HG02981 (cell line): ENCODE data around the gene PCBP3.
"Not testable (repeated sequence)": the region's sequence is repeated elsewhere in the genome, so short reads cannot be mapped to it uniquely, and the experiment has no call there.

Source experiments
- ATAC-seq: cut with Tn5 transposase; IDR thresholded peaks from one replicate; pipeline ENCODE4 v1.9.1; 2021; ENCODE audit warnings: mild to moderate bottlenecking, moderate library complexity; ENCODE audit not compliant: unreplicated experiment

PCBP3 gene

GRCh38 chr21:45972716-45973474 is 329.4 kb downstream of the PCBP3 start:
- no peak for ATAC-seq

DNA sequence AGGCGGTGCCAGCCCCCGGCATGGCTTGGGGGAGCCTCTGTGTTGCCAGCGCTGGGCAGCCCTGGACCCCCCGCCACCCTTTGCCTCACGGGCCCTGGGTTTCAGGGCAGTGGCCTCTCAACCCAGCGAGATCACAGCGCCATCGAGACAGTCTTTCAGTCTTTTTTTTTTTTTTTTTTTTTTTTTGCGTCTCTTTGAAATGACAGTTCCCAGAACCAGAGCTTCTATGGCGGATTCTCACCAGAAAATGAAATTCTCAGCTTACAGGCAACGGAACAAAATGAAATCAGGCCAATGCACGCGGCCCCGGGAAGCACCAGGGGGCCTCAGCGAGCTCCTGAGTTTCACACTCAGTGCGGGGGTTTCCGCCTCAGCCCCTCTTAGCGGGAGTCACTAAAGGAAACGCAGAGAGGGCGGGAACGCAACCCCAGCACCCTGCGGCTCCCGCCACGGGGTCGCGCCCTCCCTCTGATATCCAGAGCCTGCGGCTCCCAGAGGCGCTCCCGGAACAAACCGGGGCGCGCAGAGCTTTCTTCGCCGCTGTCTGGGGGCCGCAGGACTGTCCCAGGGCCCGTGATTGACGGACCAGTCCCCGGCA is 330.0 kb downstream of the PCBP3 start:
- ATAC-seq: peak; percentile 46

DNA sequence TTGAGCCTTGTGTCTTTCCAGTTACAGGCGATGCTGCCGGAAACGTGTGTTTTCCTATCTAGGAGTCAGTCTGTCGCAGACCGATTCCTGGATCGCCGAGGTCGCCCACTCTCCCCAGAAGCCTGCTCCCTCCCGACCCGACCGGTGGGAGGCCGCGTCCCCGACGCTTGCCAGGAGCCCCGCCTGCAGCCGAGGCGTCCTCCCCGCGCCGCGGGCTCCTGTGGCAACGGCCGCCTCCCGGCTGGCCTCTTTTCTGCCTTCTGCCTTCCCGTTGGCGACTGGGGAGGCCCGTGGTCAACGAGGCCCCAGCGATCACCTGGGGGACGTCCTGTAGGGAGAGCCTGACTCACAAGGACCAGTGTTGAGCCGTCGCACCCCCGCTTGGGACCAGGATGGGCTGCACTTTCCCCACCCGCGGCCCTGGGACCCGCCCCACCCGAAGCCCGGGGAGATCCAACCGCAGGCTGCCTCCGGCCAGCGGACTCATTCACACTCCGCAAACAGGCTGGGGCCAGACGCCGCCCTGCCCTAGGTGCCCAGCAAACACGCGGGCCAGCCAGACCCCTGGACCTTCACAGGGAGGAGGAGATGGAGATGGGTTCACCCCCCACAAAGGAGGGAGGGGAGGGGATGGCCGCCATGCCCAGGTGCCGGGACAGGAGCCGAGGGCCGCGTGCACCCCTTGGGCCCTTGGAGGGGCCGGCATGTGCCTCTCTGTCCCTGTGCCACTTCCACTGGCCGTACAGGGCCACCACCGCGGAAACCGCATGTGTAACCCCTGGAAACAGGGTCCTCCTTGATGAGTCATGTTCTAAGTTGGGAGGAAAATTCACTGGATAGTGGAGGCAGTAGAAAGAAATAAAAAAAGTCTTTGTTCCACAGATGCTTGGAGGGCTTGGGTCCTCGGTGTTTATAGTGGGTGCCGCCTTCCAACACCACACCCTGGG is 330.8 kb downstream of the PCBP3 start:
- peak; percentile 28 for ATAC-seq

DNA sequence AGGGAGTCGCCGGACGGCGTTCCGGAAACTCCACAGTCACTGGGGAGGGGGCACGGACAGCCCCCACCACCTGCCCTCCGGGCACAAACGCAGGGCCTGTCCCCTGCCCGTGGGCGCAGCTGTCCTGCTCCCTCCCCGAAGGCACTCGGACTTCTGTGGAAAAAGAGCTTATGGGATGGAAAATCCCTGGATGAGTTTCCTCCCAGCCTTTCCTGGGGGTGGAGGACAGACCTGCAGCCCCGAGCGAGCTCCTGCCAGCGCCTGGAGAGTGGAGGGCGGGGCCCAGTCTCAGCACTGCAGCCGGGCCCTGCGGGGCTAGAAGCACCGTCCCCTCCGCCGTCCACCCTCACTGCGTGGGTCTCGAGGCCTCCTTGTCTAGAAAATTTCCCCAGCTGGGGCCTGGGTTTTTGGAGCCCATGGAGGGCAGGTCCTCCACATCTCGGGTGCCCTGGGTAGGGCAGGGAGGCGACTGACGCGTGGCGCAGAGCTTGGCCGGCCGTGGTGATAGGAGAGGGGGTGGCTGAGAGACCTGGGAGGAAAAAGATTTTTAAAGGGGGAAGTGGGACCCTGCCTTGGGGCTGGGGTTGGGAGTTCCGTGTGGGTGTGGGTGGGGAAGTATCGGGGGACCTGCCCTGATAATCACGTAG is 331.6 kb downstream of the PCBP3 start:
- no peak for ATAC-seq

DNA sequence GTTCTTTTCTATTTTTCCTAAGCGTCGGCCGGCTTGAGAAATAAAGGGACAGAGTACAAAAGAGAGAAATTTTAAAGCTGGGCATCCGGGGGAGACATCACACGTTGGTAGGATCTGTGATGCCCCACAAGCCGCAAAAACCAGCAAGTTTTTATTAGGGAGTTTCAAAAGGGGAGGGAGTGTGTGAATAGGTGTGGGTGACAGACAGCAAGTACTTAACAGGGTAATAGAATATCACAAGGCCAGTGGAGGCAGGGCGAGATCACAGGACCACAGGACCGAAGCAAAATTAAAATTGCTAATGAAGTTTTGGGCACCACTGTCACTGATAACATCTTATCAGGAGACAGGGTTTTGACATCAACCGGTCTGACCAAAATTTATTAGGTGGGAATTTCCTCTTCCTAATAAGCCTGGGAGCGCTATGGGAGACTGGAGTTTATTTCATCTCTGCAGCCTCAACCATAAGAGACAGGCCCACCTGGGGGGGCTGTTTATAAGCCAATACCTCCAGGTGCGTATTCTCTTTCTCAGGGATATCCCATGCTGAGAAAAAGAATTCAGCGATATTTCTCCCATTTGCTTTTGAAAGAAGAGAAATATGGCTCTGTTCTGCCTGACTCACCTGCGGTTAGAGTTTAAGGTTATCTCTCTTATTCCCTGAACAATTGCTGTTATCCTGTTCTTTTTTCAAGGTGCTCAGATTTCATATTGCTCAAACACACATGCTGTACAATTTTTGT is 332.3 kb downstream of the PCBP3 start:
- ATAC-seq: not testable (repeated sequence)

- ATAC-seq: no peak
Measured at GRCh38 chr21:45976701-45977311, 333.3 kb downstream of the PCBP3 start.

GRCh38 chr21:45977396-45977795 is 333.9 kb downstream of the PCBP3 start:
- ATAC-seq: no peak

DNA sequence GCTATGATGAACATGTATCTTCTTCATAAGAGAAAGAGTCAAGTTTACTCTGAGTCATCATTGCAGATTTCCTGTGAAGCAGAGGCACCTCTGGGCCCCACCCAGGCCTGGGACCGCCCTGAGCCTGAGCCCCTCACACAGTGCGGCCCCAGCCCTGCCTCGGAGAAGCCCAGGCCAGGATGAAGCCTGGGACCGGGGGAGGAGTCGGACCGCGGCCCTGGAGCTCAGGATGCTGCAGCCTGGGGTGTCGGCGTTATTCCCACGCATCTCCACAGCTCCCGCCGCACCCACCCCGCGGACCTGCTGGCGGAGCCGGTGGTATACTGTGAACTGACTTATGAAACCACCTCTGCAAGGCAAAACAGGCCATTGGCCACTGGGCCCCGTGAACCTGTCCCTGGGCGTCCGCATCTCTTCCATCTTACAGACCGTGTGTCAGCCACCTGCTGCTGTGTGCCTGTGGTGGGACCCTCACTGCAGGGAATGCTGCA is 335.7 kb downstream of the PCBP3 start:
- ATAC-seq: no peak

DNA sequence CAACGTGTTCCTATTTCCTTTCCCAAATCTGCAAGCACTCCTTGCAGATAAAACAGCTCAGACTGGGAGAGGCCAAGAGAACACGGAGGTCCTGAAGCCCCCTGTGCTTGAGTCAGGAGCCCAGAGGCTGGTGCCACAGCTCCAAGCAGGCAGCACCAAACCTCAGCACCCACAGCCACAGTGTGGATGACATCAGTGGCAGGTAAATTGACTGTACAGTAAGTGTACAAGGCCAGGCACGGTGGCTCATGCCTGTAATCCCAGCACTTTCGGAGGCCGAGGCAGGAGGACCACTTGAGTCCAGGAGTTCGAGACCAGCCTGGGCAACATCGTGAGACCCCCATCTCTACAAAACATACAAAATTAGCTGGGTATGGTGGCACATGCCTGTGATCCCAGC is 336.1 kb downstream of the PCBP3 start:
- no peak for ATAC-seq

GRCh38 chr21:45980271-45980670 is 336.7 kb downstream of the PCBP3 start:
- ATAC-seq: no peak

- no peak for ATAC-seq
Measured at GRCh38 chr21:45980697-45981096, 337.2 kb downstream of the PCBP3 start.

DNA sequence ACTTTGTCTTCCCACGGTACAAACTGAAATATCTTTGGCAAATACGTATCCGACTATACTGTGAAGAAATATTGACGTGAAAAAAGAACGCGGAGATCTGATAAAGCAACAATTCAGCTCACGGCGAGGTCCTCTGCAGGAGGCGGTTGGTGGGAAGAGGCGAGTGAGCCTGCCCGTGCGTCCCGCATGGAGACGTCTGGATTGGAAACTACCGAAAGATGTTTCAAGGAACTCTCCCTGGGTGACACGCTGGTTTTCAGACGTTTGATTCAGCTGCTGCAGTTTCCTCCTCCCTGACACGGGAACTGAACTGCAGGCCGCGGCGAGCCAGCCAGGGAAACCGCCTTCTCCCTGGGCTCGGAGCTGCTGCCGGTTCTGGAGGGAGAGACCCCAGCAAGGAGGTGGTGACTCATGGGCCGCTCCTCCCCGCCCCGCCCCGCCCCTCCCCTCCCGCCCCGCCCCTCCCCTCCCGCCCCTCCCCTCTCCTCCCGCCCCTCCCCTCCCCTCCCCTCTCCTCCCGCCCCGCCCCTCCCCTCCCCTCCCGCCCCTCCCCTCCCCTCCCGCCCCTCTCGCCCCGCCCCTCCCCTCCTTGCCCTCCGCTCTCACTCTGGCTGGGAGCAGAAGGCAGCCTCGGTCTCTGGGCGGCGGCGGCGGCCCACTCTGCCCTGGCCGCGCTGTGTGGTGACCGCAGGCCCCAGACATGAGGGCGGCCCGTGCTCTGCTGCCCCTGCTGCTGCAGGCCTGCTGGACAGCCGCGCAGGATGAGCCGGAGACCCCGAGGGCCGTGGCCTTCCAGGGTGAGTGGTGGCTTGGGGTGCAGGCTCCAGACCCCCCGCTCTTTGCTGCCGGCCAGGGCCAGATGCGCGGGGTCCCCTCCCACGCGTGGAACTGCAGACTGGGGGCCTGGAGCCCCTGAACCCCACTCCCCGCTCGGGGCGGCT is 337.9 kb downstream of the PCBP3 start, which contains the start of gene COL6A1:
TSS of gene COL6A1 (plus strand) at position 620 of the 941 bp plus-strand sequence. CDS start at position 701, 81 bp downstream.
- no peak for ATAC-seq

DNA sequence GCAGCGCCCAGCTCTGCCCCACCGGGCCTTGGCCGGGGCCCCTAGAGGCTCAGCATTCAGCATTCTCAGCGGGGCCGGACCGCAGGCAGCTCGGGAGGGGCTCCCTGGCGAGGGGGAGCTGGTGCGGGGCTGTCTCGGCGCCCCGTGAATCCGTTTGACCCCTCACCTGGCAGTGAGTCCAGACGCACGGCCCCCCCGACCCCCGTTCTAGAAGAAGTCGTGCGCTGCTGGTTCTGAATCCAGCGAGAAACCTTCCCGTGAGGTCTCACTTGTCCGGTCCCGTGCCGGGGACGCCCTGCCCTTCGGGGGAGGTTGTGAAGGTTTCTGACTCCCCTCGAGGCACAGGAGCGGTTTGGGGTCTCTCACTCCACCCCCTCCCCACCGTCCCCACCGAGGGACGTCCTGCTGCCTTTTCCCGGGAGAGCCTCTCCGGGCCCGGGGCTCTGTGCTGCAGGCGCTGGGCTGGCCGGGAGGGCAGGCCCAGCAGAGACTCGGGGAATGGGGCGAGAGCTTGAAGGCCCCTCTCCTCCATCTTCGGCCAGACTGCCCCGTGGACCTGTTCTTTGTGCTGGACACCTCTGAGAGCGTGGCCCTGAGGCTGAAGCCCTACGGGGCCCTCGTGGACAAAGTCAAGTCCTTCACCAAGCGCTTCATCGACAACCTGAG is 338.7 kb downstream of the PCBP3 start:
- no peak for ATAC-seq

DNA sequence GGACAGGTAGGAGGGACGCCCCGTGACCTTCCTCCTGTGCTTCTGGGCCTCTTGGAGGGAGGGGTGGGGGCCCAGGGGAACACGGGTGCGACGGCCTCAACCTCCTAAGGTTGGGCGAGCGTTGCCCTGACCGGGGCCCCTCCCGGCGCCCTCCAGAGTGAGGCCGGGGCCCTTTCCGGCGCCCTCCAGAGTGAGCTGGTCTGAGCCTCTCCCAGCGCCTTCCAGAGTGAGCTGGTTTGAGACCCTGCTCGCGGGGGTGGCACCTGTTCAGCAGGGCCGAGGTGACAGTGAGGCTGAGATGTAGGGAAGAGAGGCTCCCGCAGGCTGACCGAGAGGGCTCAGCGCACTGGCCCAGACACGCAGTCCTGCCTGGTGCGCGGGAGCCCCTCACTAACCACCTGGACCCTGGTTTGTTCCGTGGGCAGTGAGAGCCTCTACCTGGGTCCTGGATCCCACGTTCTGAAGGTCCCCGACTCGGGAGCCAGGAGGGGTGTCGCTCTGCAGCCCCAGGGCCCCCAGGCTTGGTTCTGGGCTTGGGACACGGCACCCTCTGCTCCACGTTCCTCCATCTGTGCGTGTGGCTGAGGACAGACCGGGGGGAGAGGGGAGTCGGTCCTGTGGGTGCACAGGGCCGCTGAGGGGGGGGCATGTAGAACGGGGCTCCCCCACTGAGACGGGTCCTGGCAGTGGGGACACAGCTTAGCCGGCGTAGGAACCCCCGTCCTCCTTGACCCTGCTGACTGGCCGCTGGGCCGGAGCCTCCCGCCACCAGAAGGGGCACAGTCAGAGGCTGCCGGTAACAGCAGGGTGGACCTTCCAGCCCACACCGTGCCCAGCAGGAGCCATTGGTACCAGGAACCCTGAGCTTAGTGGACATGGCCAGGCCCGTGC is 339.5 kb downstream of the PCBP3 start:
- ATAC-seq: no peak

DNA sequence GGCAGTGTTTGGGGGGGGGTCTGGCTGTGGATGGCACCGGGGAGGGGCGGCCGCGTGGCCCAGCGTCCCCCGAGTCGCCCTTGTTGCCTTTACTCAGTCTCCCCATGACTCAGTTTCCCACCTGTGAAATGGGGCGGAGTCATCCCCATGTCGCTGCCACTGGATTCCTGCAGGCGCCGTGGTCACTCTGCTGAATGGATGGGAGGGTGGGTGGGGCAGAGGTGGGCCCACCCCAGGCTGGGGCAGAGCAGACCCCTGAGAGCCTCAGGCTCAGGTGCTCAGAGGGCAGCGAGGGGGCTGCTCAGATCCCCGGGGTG is 340.1 kb downstream of the PCBP3 start:
- no peak for ATAC-seq

- ATAC-seq: no peak
Measured at GRCh38 chr21:45983981-45984551, 340.5 kb downstream of the PCBP3 start.

- no peak for ATAC-seq
Measured at GRCh38 chr21:45984584-45985095, 341.1 kb downstream of the PCBP3 start.
